A549 (cell line): ENCODE results near the gene LPCAT1. TPM values are rescaled to one million over a fixed set of nuclear protein-coding genes. Genes with fewer than 3 reads are reported as not detected.

ENCODE experiments used
- ATAC-seq, 2 experiments: fragments of 200-7000 bp in 1 of 2; fragments of >200 bp in 1 of 2; cut with Nextera tagmentation in 1 of 2; cut with Tn5 transposase in 1 of 2; 3 replicates each; pipeline versions ENCODE4 v1.8.0 to v1.9.1; 2018 to 2020; ENCODE audit warnings: mild to moderate bottlenecking in 1 of 2, moderate library complexity in 1 of 2
- CTCF ChIA-PET: fragments of 300-600 bp; sonication (Branson Sonifier 250); formaldehyde crosslinking; extraction: SDS; loops from one replicate; lab custom pipeline; 2021; ENCODE audit warnings: antibody characterized with exemption, inconsistent platforms; lab: Yijun Ruan, JAX
- POLR2A ChIA-PET: fragments of 350-600 bp; formaldehyde crosslinking; extraction: SDS; loops from one replicate; lab custom pipeline; 2021; ENCODE audit warnings: antibody characterized with exemption, inconsistent platforms; lab: Yijun Ruan, JAX
- DNase-seq, 2 experiments: peaks; one replicate each; pipeline versions ENCODE4 v3.0.0 to v3.0.0-alpha.2; 2011 to 2016; ENCODE audit warnings: low read depth in 1 of 2, low spot score in 1 of 2
- FAIRE-seq: peaks from 2 replicates; lab custom pipeline; 2011; peaks lifted over from hg19 to GRCh38; lab: Jason Lieb, UNC
- H3K27ac ChIP-seq, 2 experiments: fragments of >200 bp; sonication (Bioruptor Twin); formaldehyde crosslinking; 3 replicates each; pipeline ENCODE4 v1.5.1; 2016 to 2017
- H3K4me1 ChIP-seq: fragments of >200 bp; sonication (Bioruptor Twin); formaldehyde crosslinking; 3 replicates; pipeline ENCODE4 v1.6.1; 2016
- H3K4me2 ChIP-seq: fragments of >200 bp; sonication (Bioruptor Twin); formaldehyde crosslinking; 3 replicates; pipeline ENCODE4 v1.6.1; 2016
- H3K4me3 ChIP-seq: fragments of >200 bp; sonication (Bioruptor Twin); formaldehyde crosslinking; 3 replicates; pipeline ENCODE4 v1.5.1; 2016
- H3K9me3 ChIP-seq: fragments of >200 bp; sonication (Bioruptor Twin); formaldehyde crosslinking; 3 replicates; pipeline ENCODE4 v1.6.1; 2016
- CBX8 ChIP-seq: fragments of 200-600 bp; sonication (generic); IDR thresholded peaks from 2 replicates; pipeline ENCODE4 v1.6.1; 2016
- CEBPB ChIP-seq, 2 experiments: fragments of >200 bp in 1 of 2; sonication (Bioruptor Twin) in 1 of 2; formaldehyde crosslinking in 1 of 2; IDR thresholded peaks; 2 replicates each; pipeline ENCODE4 v1.6.1; 2012 to 2016
- EHF ChIP-seq: fragments of 250-450 bp; sonication (Bioruptor Pico); IDR thresholded peaks from 2 replicates; pipeline ENCODE4 v1.5.0; 2020; ENCODE audit warnings: mild to moderate bottlenecking
- EP300 ChIP-seq, 2 experiments: fragments of >200 bp; sonication (Bioruptor Twin); formaldehyde crosslinking; IDR thresholded peaks; 2 replicates in 1 of 2; 3 replicates in 1 of 2; pipeline ENCODE4 v1.6.1; 2016 to 2017
- ESRRA ChIP-seq: fragments of 150-350 bp; IDR thresholded peaks from 2 replicates; pipeline ENCODE4 v1.6.1; 2014; ENCODE audit warnings: mild to moderate bottlenecking, low read length, borderline replicate concordance
- FOXS1 ChIP-seq: fragments of 250-450 bp; sonication (Bioruptor Pico); IDR thresholded peaks from 2 replicates; pipeline ENCODE4 v1.5.0; 2020; ENCODE audit warnings: mild to moderate bottlenecking, moderate library complexity
- GATA3 ChIP-seq: IDR thresholded peaks from 2 replicates; pipeline ENCODE4 v1.6.1; 2012; ENCODE audit warnings: borderline replicate concordance
- HDAC2 ChIP-seq: fragments of 200-600 bp; sonication (generic); IDR thresholded peaks from 2 replicates; pipeline ENCODE4 v1.6.1; 2016
- HES2 ChIP-seq: fragments of >200 bp; sonication (Bioruptor Twin); formaldehyde crosslinking; IDR thresholded peaks from 2 replicates; pipeline ENCODE4 v1.6.1; 2016
- HEYL ChIP-seq: fragments of 250-450 bp; sonication (Bioruptor Pico); IDR thresholded peaks from 2 replicates; pipeline ENCODE4 v1.8.0; 2021; ENCODE audit warnings: mild to moderate bottlenecking, moderate library complexity
- HMGXB4 ChIP-seq: fragments of 250-450 bp; sonication (Bioruptor Pico); IDR thresholded peaks from 2 replicates; pipeline ENCODE4 v1.5.0; 2021; ENCODE audit warnings: mild to moderate bottlenecking, moderate library complexity, borderline replicate concordance
- HOXA7 ChIP-seq: fragments of 250-450 bp; sonication (Bioruptor Pico); IDR thresholded peaks from 2 replicates; pipeline ENCODE4 v1.5.0; 2020; ENCODE audit warnings: mild to moderate bottlenecking, moderate library complexity
- HOXB13 ChIP-seq: fragments of 250-450 bp; sonication (Bioruptor Pico); IDR thresholded peaks from 2 replicates; pipeline ENCODE4 v1.5.0; 2020; ENCODE audit warnings: low read depth, mild to moderate bottlenecking, moderate library complexity
- JUN ChIP-seq, 2 experiments: fragments of >200 bp; sonication (Bioruptor Twin); formaldehyde crosslinking; IDR thresholded peaks; 2 replicates in 1 of 2; 3 replicates in 1 of 2; pipeline ENCODE4 v1.6.1; 2016 to 2017
- KDM1A ChIP-seq: fragments of 200-600 bp; sonication (generic); IDR thresholded peaks from 2 replicates; pipeline ENCODE4 v1.6.1; 2016; ENCODE audit warnings: low read depth, mild to moderate bottlenecking
- MAZ ChIP-seq: fragments of 150-350 bp; IDR thresholded peaks from 2 replicates; pipeline ENCODE4 v1.6.1; 2014; ENCODE audit warnings: antibody characterized with exemption, low read depth, low read length, borderline replicate concordance
- MYC ChIP-seq: IDR thresholded peaks from 2 replicates; pipeline ENCODE4 v1.6.1; 2012; ENCODE audit warnings: mild to moderate bottlenecking, inconsistent platforms, low read length, improper control_type of control experiment, borderline replicate concordance
- NPAS2 ChIP-seq: fragments of 250-450 bp; sonication (Bioruptor Pico); IDR thresholded peaks from 2 replicates; pipeline ENCODE4 v1.8.0; 2022; ENCODE audit warnings: mild to moderate bottlenecking, moderate library complexity, borderline replicate concordance
- NR3C1 ChIP-seq: fragments of >200 bp; sonication (Bioruptor Twin); formaldehyde crosslinking; IDR thresholded peaks from 3 replicates; pipeline ENCODE4 v1.6.1; 2017
- PBX3 ChIP-seq: IDR thresholded peaks from 2 replicates; pipeline ENCODE4 v1.6.1; 2012
- PHF8 ChIP-seq: fragments of 200-600 bp; sonication (generic); IDR thresholded peaks from 2 replicates; pipeline ENCODE4 v1.6.1; 2016; ENCODE audit warnings: low read depth, mild to moderate bottlenecking, antibody characterized with exemption, moderate library complexity, borderline replicate concordance
- POLR2A ChIP-seq: IDR thresholded peaks from 2 replicates; pipeline ENCODE4 v1.6.1; 2012; ENCODE audit warnings: mild to moderate bottlenecking, low read length
- RAD21 ChIP-seq, 2 experiments: fragments of >200 bp in 1 of 2; sonication (Bioruptor Twin) in 1 of 2; formaldehyde crosslinking in 1 of 2; IDR thresholded peaks in 1 of 2; conservative IDR thresholded peaks in 1 of 2; 2 replicates in 1 of 2; 3 replicates in 1 of 2; pipeline ENCODE4 v1.6.1; 2012 to 2018; ENCODE audit warnings: inconsistent platforms in 1 of 2
- RARB ChIP-seq: fragments of 250-450 bp; sonication (Bioruptor Pico); IDR thresholded peaks from 2 replicates; pipeline ENCODE4 v1.8.0; 2021; ENCODE audit warnings: mild to moderate bottlenecking, moderate library complexity
- REST ChIP-seq: fragments of 200-600 bp; sonication (generic); IDR thresholded peaks from 2 replicates; pipeline ENCODE4 v1.6.1; 2016; ENCODE audit warnings: antibody characterized with exemption, mild to moderate bottlenecking, moderate library complexity
- TP53 ChIP-seq: fragments of 250-450 bp; sonication (Bioruptor Pico); IDR thresholded peaks from 2 replicates; pipeline ENCODE4 v1.5.0; 2021; ENCODE audit warnings: mild to moderate bottlenecking, moderate library complexity
- ZC3H11A ChIP-seq: fragments of 450-650 bp; IDR thresholded peaks from 2 replicates; pipeline ENCODE4 v1.6.1; 2014; ENCODE audit warnings: antibody characterized with exemption, mild to moderate bottlenecking
- ZFP36 ChIP-seq: fragments of 450-650 bp; IDR thresholded peaks from 2 replicates; pipeline ENCODE4 v1.6.1; 2014; ENCODE audit warnings: borderline replicate concordance; ENCODE audit not compliant: partially characterized antibody
- ZSCAN20 ChIP-seq: fragments of 250-450 bp; sonication (Bioruptor Pico); IDR thresholded peaks from 2 replicates; pipeline ENCODE4 v1.8.0; 2022; ENCODE audit warnings: mild to moderate bottlenecking, moderate library complexity
- WGBS: methylation state at CpG from one replicate; pipeline ENCODE4 v1.1.6; 2017; ENCODE audit errors: missing lambda C conversion rate; 5-methylcytosine and 5-hydroxymethylcytosine counted together
- polyA plus RNA-seq, 4 experiments: library from polyadenylated mRNA; depleted of rRNA in 3 of 4; stranded (reverse); fragments of >200 nt; fragmentation: RNase III in 1 of 4; extraction: RNeasy Plus Mini Kit Qiagen cat#74134 plus additional on column Dnase treatment in 1 of 4; gene quantifications; 2 replicates in 3 of 4; 3 replicates in 1 of 4; pipeline ENCODE4 v1.2.3, GENCODE V29; 2011 to 2017
- TF ChIP-seq, protein P1 (sequence below): IDR thresholded peaks from 2 replicates; pipeline ENCODE4 v1.6.1; 2012
- TF ChIP-seq, protein P2 (sequence below): fragments of >200 bp; sonication (Bioruptor Twin); formaldehyde crosslinking; IDR thresholded peaks from 3 replicates; pipeline ENCODE4 v1.5.1; 2016

The LPCAT1 gene
- polyA plus RNA-seq, 2 of the 4 experiments (the other 2 are of a cell fraction), result 22.9 to 74.9 TPM

DNA sequence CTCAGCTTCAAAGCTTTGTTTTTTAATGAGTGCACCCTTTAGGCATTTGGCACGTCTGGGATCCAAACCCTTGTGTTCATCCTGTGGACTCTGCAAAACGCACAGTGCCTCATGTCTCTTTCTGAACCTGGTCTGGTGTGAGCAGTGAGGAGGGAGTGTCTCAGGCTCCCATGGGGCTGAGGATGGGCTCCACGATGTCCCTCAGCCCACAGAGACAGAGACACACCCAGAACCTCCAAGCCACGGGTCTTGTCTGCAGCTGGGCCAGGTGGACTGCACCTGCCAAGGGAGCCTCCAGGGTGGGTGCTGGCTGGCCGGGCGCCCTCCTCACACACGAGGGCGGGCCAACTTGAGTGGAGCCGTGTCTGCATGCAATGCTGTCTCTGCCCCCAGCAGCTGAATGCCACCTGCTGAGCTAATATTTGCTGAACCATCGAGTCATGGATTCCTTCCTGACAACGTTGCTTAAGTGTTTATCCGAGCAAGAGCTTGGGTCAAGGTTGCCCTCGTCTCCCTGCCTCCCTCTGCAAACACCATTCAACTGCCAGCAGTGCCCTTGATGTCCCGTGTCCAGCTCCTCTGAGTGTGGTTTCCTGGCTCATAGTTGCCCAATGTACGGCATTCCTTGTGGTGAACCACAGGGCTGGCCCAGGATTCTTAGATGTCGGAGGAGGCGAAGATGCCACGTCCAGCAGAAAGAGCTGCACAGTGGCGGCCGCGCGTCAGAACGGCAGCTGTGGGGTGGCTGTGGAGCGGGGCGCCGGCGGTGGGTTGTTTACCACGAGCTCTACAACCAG lies 31.4 kb upstream of the LPCAT1 start:
- Histone ChIP-seq H3K4me1 (peaks cover 24% of the 10 kb centered on the region), H3K4me3 (no peak overlapping the region), H3K4me2 (peak overlapping the region; percentile 52), H3K27ac (peak overlapping the region; percentile 77 to 90), H3K9me3 (no peaks in the 10 kb centered on the region)
- DNase-seq (peak; percentile 78 to 81), FAIRE-seq (peak; percentile 90), ATAC-seq (peak; percentile 83 to 90)
- CTCF ChIA-PET, result interaction anchor here (0.9 to 1.9 kb wide), 9 partner anchors 12 to 175 kb away, joined by 3 to 8 read pairs (median 4); no protein-coding TSS in a partner anchor
- WGBS, result 43% methylated on average over 19 of the region's 28 CpGs
- POLR2A ChIA-PET, result interaction anchor here (0.8 to 2.2 kb wide), 5 partner anchors 13 to 43 kb away, joined by 4 to 13 read pairs (median 7); partner anchors contain the start of gene LPCAT1
- TF ChIP-seq NR3C1 (no peak), MYC (no peak), MAZ (no peak), ESRRA (no peak; the same call in 1 of the 2 replicates), RAD21 (conservative IDR thresholded peaks at IDR 0.05 in 1 of 2, IDR thresholded peaks at IDR 0.05 in 1 of 2) (peak in 1 of 2 experiments; percentile 45; a peak in 2 of 5 replicates), KDM1A (no peak), CBX8 (no peak), HEYL (CRISPR knock-in tag) (no peak), NPAS2 (CRISPR knock-in tag) (no peak), RARB (CRISPR knock-in tag) (peak; percentile 85), HMGXB4 (no peak), EP300 (IDR thresholded peaks at IDR 0.05) (peak; percentile 79 to 95), ZSCAN20 (CRISPR knock-in tag) (no peak), PHF8 (no peak), TP53 (no peak), PBX3 (peak; percentile 53), POLR2A (no peak), EHF (no peak), HDAC2 (no peak), HOXA7 (CRISPR knock-in tag) (no peak), JUN (IDR thresholded peaks at IDR 0.05) (peak in 1 of 2 experiments; percentile 90; a peak in 3 of 5 replicates), GATA3 (peak; percentile 80), FOXS1 (CRISPR knock-in tag) (no peak), CEBPB (IDR thresholded peaks at IDR 0.05) (peak; percentile 44 to 74; a peak in 3 of 4 replicates), HES2 (peak; percentile 43; the same call in 1 of the 2 replicates), ZFP36 (no peak), ZC3H11A (no peak), HOXB13 (CRISPR knock-in tag) (no peak), REST (no peak)
- TF ChIP-seq, protein P1, sequence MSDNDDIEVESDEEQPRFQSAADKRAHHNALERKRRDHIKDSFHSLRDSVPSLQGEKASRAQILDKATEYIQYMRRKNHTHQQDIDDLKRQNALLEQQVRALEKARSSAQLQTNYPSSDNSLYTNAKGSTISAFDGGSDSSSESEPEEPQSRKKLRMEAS, result no peak; the same call in 1 of the 2 replicates
- TF ChIP-seq, protein P2, sequence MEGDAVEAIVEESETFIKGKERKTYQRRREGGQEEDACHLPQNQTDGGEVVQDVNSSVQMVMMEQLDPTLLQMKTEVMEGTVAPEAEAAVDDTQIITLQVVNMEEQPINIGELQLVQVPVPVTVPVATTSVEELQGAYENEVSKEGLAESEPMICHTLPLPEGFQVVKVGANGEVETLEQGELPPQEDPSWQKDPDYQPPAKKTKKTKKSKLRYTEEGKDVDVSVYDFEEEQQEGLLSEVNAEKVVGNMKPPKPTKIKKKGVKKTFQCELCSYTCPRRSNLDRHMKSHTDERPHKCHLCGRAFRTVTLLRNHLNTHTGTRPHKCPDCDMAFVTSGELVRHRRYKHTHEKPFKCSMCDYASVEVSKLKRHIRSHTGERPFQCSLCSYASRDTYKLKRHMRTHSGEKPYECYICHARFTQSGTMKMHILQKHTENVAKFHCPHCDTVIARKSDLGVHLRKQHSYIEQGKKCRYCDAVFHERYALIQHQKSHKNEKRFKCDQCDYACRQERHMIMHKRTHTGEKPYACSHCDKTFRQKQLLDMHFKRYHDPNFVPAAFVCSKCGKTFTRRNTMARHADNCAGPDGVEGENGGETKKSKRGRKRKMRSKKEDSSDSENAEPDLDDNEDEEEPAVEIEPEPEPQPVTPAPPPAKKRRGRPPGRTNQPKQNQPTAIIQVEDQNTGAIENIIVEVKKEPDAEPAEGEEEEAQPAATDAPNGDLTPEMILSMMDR, result no peak
